Middle frontal gyrus (tissue), 1 donor: ENCODE measurements around the gene ZNF385D.
"Not testable (repeated sequence)": the region's sequence is repeated elsewhere in the genome, so short reads cannot be mapped to it uniquely, and the experiment has no call there.

Source experiments
- DNase-seq: peaks from one replicate; pipeline ENCODE4 v3.0.0-alpha.2; 2015; ENCODE audit warnings: low spot score; ENCODE audit errors: extremely low spot score

Gene ZNF385D

DNA sequence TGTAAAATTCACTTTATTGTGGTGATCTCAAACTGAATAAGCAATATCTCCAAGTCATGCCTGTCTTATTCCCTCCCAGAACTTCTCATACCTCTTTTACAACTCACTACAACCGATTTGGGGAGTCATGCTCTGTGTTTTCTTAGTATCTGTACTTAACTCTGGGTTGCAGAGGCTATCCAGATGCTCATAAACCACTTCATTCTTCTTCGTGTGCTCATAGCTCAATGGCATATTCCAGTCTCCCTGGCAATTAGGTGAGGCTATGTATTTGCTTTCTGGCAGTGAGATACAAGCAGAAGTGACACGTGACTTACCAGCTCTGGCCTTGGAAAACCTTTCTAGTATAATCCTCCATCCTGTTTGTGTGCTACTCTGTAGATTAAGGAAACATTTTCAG, 360.9 kb downstream of the ZNF385D start:
- no peak for DNase-seq

DNA sequence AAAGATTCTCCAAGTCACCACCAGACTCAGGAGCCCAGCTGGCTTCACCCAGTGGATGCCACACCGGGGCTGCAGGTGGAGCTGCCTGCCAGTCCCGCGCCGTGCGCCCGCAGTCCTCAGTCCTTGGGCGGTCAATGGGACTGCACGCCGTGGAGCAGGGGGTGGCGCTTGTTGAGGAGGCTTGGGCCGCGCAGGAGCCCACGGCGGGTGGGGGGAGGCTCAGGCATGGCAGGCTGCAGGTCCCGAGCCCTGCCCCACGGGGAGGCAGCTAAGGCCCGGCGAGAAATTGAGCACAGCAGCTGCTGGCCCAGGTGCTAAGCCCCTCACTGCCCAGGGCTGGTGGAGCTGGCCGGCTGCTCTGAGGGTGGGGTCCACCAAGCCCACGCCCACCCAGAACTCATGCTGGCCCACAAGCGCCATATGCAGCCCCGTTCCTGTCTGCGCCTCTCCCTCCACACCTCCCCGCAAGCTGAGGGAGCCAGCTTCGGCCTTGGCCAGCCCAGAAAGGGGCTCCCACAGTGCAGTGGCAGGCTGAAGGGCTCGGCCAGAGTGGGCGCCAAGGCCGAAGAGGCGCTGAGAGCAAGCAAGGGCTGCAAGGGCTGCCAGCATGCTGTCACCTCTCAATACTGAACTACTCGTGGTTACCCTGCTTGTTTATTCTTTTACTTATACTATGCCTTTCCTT, 363.7 kb downstream of the ZNF385D start:
- DNase-seq: not testable (repeated sequence)

GRCh38 chr3:21378036-21378435, 373.0 kb downstream of the ZNF385D start:
- DNase-seq: not testable (repeated sequence)

GRCh38 chr3:21377071-21377769, 373.8 kb downstream of the ZNF385D start:
- DNase-seq: no peak

DNA sequence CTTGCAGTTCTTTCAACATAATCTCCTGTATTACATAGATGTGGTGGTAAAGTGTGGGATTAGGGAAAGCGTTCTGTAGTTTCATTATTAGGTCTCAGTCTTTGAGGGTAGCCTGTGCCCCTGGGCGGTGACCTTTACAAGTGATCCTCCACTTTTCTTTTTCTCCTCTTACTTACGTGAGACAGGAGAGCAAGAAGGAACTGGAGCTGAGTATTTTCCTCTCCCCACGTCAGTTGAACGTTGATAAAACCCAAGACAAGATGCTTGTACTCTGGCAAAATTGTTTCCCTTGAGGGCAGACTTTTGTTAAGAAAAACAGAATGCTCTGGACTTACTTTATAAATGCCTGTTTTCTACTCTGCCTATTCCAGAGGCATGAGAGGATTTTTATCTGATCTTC, 378.7 kb downstream of the ZNF385D start:
- no peak for DNase-seq
